Effector memory CD4-positive, alpha-beta T cell (primary cell): ENCODE data around the gene ADAM8.

Experiments used
- DNase-seq, 3 donors: peaks; one replicate each; pipeline ENCODE4 v3.0.0-alpha.2; 2020
- H3K27ac ChIP-seq: 2 replicates; pipeline ENCODE4 v1.7.0; 2013; ENCODE audit warnings: mild to moderate bottlenecking, low read length, moderate library complexity; ENCODE audit not compliant: insufficient read depth, poor library complexity, severe bottlenecking
- H3K27me3 ChIP-seq: replicated peaks from 2 replicates; pipeline ENCODE4 v1.7.0; 2013; ENCODE audit warnings: mild to moderate bottlenecking, low read length; ENCODE audit not compliant: insufficient read depth, control insufficient read depth, poor library complexity, severe bottlenecking
- H3K36me3 ChIP-seq: 2 replicates; pipeline ENCODE4 v1.7.0; 2013; ENCODE audit warnings: mild to moderate bottlenecking, low read length, moderate library complexity; ENCODE audit not compliant: control insufficient read depth, insufficient read depth
- H3K4me1 ChIP-seq: 2 replicates; pipeline ENCODE4 v1.7.0; 2013; ENCODE audit warnings: low read length, mild to moderate bottlenecking; ENCODE audit not compliant: control insufficient read depth, insufficient read depth, poor library complexity, severe bottlenecking
- H3K4me3 ChIP-seq: 2 replicates; pipeline ENCODE4 v1.7.0; 2013; ENCODE audit warnings: low read length, low read depth, mild to moderate bottlenecking; ENCODE audit not compliant: insufficient read depth, poor library complexity, severe bottlenecking
- H3K9me3 ChIP-seq: 2 replicates; pipeline ENCODE4 v1.7.0; 2013; ENCODE audit warnings: mild to moderate bottlenecking, low read length, moderate library complexity; ENCODE audit not compliant: control insufficient read depth

The ADAM8 gene

DNA sequence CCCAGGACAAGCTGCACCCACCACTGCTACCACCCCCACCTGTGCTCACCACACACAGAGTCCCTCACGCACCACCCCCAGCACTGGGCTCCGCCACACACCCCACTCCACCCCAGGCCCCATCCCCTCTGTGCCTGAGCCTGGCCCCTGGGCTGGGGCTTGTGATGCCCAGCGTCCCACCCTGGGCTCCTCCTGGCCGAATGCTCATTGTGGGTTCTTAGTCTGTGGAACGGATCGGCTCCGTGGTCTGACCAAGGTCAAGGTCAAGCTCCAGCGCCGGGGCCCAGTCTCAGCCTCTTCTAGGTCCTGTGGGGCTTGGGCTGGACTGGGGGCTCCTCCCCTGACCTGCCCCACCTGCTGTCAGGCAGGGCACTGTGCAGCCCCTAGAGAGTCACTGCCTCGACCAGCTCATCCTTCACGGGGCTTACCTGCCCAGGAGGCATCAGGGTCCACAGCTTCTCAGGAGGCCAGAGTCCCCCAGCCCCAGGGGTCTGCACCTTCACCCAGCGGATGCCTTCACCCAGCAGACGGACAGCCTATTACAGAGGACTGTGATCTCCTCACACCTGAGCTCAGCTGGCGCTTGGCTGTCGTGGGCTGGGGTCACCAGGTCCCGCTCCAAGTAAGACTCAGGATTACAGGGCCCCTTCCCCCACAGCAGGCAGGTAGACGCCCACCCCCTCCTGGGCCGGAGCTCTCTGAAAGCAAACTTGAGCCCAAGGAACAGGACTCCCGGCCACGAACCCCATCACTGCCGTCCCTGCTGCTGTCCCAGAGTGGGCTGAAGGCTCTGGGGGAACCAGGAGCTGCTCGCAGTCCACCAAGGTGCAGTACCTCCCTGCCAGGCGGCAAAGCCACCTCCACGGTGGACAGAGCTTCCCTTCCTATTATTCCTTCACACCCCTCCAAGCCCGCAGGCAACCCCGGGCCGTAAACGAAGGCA is 61.9 kb downstream of the ADAM8 start:
- Histone ChIP-seq H3K27ac (no peak overlapping the region), H3K4me3 (no peak overlapping the region), H3K27me3 (peaks cover 3% of the 10 kb centered on the region), H3K4me1 (peaks cover 11% of the 10 kb centered on the region), H3K9me3 (no peaks in the 10 kb centered on the region), H3K36me3 (no peaks in the 10 kb centered on the region)
- DNase-seq = no peak

DNA sequence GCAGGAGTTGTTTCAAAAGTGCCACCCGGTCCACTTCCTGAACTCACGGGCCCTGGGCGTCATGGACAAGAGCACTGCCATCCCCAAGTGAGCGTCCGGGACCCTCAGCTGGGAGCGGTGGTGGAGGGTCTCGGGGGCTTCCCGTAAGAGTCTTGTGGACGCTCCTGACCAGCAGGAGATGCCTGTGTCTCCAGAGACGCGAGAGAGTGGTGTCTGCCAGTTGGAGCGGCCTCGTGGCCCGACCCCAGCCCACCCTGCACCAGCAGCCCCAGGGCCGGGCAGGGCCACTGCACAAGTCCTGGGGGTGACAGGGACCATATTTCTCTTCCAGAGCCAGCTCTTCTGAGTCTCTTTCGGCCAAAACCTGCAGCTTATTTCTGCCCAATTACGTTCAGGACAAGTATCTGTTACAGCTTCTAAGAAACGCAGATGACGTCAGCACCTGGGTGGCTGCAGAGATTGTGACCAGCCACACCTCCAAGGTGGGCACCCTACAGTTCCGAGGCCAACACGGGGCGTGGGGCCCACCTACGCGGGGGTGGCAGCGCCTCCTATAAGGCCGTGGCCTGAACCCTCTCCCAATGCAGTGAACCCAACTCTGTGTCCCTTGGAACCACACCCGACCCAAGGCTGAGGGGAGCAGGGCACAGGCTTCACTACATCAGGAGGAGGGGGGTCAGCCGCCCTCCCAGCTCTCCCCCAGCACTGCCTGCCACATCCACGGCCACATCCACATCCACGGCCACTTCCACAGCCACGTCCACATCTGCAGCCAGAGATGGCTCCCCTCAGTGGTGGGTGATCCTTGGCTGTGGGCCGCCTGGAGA is 62.8 kb downstream of the ADAM8 start:
- peaks cover under 1% of the 10 kb centered on the region for H3K27me3 ChIP-seq
- H3K4me1 ChIP-seq = peaks cover 11% of the 10 kb centered on the region

DNA sequence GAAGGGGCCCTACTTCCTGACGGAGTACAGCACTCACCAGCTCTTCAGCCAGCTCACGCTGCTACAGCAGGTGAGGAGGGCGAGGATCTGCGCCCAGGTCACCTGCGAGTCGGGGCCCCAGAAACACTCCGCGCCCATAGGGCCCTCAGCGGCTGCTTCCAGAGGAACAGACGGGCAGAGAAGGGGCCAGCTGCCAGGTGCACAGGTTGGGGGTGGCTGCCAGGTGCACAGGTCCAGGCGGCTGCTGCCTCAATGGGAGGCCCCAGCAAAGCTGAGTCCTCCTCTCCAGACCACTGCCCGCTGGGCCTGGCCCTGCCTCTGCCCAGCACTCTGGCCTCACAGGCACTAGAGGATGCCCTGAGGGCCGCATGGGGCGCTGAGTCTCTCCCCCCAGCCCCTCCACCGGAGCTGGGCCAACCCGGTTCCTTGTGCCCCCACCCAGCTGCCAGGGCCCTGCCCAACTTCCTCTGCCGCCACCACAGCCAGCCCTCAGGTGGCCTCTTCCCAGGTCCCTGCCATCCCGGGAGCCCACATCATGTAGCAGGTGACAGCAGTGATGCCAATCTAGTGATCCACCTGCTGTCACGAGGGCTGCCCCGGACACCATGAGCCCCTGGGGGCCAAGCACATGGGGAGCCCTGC is 63.7 kb downstream of the ADAM8 start:
- DNase-seq = no peak
- Histone ChIP-seq H3K27ac (no peak overlapping the region), H3K4me1 (peaks cover 11% of the 10 kb centered on the region), H3K36me3 (no peaks in the 10 kb centered on the region), H3K4me3 (no peak overlapping the region), H3K9me3 (no peaks in the 10 kb centered on the region), H3K27me3 (no peaks in the 10 kb centered on the region)

More for the DNA sequence above, 62.8 kb downstream of the ADAM8 start:
- H3K9me3 ChIP-seq = no peaks in the 10 kb centered on the region
- H3K27ac ChIP-seq = no peak overlapping the region
- H3K4me3 ChIP-seq = no peak overlapping the region
- no peaks in the 10 kb centered on the region for H3K36me3 ChIP-seq
- DNase-seq = no peak
